HG02885 (cell line): ENCODE results near the gene IL17RA.
A peak's percentile ranks its signal among the peaks of the same experiment; 100 is the strongest.

Experiments
- ATAC-seq: cut with Tn5 transposase; IDR thresholded peaks from one replicate; pipeline ENCODE4 v1.9.1; 2021; ENCODE audit warnings: mild to moderate bottlenecking; ENCODE audit not compliant: unreplicated experiment, poor library complexity

Gene IL17RA

GRCh38 chr22:17083255-17083654, 1.5 kb upstream of the IL17RA start:
- ATAC-seq = no peak

- ATAC-seq = no peak
Measured at GRCh38 chr22:17083811-17084441, 874 bp upstream of the IL17RA start.

GRCh38 chr22:17085277-17086181, 729 bp downstream of the IL17RA start:
- peak; percentile 14 for ATAC-seq

- ATAC-seq = no peak
Measured at GRCh38 chr22:17086296-17086695, 1.5 kb downstream of the IL17RA start.

- ATAC-seq = no peak
Measured at GRCh38 chr22:17086788-17087497, 2.1 kb downstream of the IL17RA start.

- no peak for ATAC-seq
Measured at GRCh38 chr22:17087498-17088131, 2.8 kb downstream of the IL17RA start.

GRCh38 chr22:17090550-17090949, 5.8 kb downstream of the IL17RA start:
- ATAC-seq = no peak

- no peak for ATAC-seq
Measured at GRCh38 chr22:17091851-17092250, 7.1 kb downstream of the IL17RA start.

- ATAC-seq = no peak
Measured at GRCh38 chr22:17093081-17093480, 8.3 kb downstream of the IL17RA start.

GRCh38 chr22:17095538-17095937, 10.7 kb downstream of the IL17RA start:
- ATAC-seq = no peak

- ATAC-seq = no peak
Measured at GRCh38 chr22:17096071-17096470, 11.3 kb downstream of the IL17RA start.

GRCh38 chr22:17097062-17097461, 12.3 kb downstream of the IL17RA start:
- no peak for ATAC-seq

- ATAC-seq = no peak
Measured at GRCh38 chr22:17097701-17098100, 12.9 kb downstream of the IL17RA start.

GRCh38 chr22:17098379-17098819, 13.6 kb downstream of the IL17RA start:
- ATAC-seq = no peak

- no peak for ATAC-seq
Measured at GRCh38 chr22:17100621-17101020, 15.8 kb downstream of the IL17RA start.

- no peak for ATAC-seq
Measured at GRCh38 chr22:17101475-17102296, 16.9 kb downstream of the IL17RA start.

GRCh38 chr22:17102297-17102667, 17.5 kb downstream of the IL17RA start:
- ATAC-seq = no peak

- ATAC-seq = no peak
Measured at GRCh38 chr22:17103351-17103750, 18.6 kb downstream of the IL17RA start.

- ATAC-seq = no peak
Measured at GRCh38 chr22:17104336-17104935, 19.6 kb downstream of the IL17RA start.
